HG03039 (cell line): ENCODE data around the gene DNAJB6.

ENCODE experiments used
- ATAC-seq: cut with Tn5 transposase; IDR thresholded peaks from one replicate; pipeline ENCODE4 v1.9.1; 2021; ENCODE audit warnings: mild to moderate bottlenecking, moderate library complexity; ENCODE audit not compliant: unreplicated experiment

The DNAJB6 gene

DNA sequence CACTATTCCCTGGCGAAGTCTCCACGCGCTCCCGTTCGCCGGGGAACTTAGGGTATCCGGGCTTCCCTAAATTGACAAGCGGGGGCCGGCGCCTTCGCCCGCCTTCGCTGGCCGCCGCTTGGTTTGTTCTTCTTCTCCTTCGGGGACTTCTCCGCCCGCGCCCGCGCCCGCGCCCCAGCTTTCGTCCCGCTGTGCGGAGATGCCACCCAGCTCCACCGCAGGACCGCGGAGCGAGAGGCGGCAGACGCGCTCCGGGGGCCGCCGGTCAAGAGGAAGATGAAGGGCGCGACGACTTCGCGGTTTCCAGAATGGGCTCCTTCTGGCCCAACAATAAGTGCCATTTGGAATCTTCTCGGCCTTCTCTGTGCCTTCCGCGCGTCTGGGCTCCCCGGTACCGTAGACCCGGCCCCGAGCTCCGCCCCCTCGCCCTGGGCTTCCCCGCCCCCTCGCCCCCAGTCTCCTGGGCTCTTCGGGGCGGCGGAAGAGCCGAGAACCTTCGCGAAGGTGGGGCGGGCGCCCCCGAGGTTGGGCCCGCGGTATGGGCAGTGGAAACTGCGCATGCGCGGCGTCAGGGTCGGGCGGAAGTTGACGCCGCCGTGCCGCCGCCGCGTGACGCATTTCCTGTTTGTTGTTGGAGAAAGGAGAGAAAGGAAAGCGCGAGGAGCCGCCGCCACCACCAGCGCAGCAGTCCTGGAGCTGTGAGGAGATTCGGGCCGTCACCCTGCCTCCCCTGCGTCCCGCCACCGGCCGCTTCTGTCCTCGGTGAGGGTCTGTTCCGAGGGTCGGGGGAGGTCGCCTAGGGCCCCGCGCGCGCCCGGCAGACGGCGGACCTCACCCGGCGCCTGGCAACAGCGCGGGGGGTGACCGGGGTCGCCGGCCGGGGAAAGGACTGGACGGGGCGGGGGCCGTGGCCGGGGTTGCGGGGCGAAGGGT is at the start of gene DNAJB6:
DNAJB6 (plus strand) TSS at position 622 of the 933 bp plus-strand sequence. CDS start 21,569 bp downstream, outside the sequence.
- peak; percentile 73 for ATAC-seq

DNA sequence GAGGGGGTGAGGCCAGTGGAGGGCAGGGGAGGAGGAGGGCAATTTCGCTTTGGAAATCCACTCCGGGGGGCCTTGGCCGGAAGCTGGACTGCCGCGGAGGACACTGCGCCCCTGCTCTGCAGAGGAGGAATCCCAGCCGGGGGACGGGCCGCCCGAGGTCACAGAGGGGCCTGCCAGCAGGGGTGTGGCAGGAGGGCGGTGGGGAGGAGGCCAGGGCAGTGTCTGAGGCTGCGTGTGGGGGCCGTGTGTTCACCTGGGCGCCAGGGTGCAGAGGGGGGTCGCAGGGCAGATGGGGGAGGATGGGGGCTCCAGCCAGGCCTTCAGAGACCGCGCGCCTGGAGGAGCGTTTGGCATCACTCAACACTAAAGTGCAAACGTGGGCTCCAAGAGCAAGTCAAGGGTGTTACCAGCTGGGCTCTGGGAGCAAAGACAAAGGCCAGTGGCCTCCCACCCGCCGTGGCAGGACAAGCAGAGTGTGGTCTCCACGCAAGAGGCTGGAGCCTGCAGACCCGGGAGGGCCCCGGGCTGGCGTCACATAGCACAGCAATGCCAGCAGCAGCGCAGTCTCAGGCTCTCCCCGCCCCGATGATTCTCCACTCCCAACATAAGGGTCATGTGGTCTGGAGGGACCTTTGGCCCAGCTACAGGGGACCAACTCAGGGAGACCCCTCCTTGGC is 45.3 kb upstream of the DNAJB6 start:
- no peak for ATAC-seq

DNA sequence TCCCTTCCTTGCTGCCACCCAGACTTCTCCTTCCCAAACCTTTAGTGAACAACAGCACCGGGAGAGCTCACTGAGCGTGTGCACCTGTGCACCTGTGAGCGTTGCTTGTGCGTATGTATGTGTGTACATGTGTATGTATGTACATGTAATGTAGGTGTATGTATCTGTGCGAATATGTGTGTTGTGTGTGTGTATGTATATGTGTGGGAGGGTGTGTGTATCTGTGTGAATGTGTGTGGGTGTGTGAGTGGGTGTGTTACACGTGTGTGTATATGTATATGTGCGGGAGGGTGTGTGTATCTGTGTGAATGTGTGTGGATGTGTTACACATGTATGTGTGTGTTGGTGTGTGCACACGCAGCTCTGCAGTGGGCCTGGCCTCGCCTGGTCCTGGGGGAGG is 44.5 kb upstream of the DNAJB6 start:
- no peak for ATAC-seq

DNA sequence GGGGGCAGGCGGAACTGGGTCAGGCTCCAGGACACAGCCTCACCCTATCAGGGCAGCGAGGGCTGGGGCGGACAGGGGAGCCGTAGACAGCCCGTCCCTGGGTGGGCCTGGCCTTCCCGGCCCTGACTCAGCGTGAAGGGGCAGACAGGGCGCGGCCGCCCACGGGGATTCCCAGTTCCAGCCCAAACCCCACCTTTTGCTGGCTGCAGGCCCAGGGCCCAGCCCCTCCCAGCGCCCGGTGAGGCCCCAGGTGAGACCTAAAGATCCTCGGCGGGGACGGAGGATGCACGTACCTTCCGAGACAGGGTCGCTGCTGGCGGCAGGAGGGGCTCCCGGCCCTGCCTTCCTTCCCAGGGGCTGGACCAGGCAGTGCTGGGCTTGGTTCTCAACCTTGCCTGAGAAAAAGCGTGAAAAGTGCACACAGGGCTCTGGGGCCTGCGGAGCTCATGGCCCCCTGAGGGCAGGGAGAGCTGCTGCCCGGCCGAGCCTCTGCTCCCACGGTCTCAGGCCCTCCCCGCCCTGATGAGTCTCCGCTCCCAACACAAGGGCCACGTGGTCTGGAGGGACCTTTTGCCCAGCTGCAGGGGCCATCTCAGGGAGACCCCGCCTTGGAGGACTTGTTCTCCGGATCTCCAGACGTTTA is 43.9 kb upstream of the DNAJB6 start:
- no peak for ATAC-seq

DNA sequence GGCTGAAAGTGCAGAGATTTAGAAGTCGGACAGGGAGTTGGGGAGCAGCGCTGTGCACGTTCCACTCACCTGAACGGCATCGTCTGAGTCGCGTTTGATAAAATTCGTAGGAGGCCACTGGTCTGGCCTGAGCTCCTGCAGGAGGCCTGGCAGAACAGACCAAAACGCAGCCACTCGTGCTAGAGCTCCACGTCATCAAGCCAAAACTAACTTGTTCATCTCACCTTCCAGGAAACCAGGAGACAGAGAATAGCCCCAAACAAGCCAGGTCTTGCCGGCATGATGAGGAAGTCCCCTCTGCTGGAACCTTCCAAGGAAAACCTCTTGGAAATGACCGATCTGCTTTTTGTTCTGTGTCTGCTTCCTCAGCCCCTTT is 43.4 kb upstream of the DNAJB6 start:
- ATAC-seq: no peak

DNA sequence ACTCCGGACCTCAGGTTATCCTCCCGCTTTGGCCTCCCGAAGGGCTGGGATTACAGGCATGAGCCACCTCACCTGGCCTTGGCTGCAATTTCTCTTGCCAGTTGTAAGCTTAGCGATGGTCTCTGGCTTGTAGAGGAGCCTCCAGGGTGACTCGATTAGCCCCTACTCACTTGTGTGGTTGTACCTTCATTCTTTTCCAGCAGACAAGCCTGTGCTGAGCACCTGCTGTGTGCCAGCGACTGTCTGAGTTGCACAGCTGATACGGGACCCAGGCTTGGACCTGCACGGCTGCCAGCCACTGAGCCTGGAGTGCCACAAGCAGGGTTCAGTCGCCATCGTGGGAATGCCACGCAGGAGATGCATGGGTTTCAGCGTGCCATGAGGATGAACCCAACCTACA is 42.0 kb upstream of the DNAJB6 start:
- ATAC-seq: no peak

DNA sequence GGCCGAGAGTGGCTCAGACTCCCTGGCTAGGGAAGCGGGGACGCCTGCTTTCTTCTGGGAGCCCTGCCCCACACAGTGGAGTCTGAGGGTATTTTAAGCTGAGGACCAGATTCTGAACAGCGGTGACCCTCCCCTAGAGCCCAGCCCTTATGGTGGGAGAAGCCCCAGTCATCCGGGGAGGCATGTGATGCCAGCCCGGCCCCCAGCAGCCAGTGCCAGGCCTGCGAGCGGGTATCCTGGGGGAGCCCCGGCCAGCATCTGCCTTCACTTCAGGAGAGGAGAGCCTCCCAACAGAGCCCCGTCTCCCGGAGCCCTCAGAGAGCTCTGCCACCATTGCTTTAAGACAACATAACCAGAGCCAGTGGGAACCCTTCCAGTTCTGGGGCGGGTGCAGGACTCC is 41.5 kb upstream of the DNAJB6 start:
- ATAC-seq: no peak

DNA sequence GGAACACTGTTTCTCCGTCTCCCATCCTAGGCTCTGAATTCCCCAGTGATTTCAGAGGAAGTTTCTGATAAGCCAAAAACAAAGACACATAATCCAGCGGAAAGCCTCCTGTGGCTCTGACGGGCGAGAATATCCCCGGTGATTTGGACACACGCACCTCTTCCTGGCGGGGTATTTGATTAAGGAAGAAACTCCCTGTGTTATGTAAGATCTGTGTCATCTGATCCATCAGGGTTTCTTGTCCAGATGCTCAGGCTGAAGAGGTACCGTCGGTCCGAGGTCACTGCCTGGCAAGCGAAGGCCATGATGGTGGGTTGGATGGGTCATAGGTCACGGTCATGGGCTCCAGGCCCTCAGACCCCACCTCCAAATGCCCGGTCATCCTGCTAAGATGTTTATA is 39.6 kb upstream of the DNAJB6 start:
- ATAC-seq: no peak

DNA sequence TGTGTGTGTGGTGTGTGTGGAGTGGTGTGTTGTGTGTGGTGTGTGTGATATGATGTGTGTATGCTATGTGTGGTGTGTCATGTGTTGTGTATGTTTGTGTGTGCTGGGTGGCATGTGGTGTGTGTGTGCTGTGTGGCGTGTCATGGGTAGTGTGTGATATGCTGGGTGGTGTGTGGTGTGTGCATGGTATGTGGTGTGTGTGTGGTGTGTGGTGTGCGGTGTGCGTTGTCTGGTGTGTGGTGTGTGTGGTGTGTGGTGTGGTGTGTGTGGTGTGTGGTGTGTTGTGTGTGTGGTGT is 37.5 kb upstream of the DNAJB6 start:
- no peak for ATAC-seq

DNA sequence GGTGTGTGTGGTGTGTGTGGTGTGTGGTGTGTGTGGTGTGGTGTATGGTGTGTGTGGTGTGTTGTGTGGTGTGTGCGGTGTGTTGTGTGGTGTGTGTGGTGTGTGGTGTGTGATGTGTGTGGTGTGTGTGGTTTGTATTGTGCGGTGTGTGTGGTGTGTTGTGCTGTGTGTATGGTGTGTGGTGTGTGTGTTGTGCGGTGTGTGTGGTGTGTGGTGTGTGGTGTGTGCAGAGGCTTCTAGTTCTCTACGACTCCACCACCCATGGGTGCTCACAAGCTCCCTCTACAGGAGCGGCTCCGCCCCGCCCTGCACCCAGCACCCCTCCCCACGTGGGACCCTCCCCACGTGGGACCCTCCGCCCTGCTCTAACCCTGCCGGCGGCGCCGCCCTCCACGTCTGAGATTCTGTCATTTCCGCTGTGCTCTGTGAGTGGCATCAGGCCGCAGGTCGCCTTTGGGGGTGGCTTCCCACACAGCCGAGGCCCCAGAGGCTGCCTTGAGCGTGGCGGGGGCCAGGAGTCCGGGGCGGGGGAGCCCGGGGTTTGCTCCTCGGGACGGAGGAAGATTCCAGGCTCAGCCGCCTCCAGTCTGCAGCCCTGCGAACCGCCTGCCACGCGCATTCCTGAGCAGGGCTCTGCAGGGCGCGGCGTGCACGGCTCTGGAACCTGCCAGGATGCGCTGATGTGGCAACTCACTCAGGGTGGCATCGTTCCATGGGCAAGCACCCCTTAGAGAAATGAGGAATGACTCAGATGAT is 37.0 kb upstream of the DNAJB6 start:
- ATAC-seq: no peak

DNA sequence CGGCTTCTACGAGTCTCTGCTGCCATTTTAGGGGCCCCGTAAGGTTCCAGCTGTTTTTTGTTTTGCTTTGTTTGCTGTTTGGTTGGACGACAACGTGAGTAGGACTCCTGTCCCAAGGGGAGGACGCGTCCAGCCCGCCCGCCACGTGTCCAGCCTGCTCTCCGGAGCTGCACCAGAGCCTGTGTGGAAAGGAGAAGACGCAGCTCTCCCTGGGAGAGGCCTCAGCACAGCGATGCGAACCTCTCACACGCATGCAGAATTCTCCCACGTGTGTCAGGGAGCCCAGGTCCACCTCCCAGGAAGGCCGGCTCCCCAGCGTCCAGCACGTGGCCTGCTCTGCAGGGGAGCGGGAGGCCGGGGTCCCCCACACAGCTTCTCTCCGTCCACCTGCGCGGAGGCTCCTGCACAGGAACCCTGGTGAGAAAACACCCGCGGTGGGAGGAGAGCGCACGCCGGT is 36.4 kb upstream of the DNAJB6 start:
- ATAC-seq: no peak

DNA sequence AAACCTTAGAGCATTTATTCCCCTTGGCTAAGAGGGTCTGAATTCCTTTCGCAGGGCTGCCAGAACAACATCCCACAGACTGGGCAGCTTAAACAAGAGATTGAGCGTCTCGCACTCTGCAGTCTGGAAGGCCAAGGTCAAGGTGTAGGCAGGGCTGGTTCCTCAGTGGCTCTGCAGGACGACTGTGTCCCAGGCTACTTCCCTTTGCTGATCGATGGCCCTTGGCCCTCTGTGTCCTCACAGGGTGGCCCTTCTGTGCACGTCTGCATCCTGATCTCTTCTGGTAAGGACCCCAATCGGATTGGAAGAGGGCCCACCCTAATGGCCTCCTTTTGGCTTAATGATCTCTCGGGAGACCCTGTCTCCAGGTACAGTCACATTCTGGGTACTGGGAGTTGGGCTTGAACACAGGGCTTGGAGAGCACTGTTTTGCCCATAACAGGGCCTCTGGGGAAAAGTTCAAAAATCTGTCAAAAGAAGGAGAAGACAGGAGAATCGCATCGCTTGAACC is 35.1 kb upstream of the DNAJB6 start:
- no peak for ATAC-seq

DNA sequence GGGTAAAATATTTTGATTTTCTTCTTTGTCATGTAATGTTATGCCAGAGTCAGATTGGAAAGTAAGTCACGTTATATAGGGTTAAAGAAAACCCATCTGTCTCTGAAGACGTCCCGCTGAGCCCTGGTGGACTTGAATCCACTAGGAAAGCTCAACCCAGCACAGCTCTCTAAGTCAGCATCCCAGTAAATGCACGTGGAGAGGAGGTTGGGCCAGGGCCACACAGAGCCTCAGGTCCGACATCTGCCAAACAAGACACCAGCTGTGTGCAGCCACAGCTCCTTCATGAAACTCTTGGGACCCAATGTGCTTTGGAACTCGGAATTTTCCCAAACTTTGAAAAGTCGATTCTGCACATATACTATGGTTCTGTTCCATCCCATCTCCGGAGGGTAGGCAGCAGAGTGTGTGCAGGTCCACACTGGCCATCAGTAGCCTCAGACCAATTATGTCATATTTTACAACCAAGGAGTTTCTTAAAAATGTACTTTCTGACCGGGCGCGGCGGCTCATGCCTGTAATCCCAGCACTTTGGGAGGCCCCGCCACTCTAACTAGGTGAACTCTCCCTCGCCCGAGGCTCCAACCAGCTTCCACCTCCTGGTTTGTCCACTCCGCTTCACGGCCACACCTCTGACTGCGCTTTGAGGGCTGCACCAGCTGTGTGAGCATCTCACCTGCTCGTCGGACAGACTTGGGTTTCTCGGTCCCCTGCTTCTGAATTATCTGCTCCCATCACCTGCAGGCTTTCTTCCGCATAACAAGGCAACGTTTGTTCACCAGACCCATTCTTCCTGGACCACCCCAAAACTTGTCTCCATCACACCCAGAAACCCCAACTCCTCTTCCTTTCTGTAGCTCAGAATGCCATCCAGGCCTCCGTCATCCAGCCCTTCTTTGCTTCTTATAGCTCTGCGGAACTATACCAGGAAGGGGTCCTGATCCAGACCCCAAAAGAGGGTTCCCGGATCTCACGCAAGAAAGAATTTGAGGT is 29.7 kb upstream of the DNAJB6 start:
- ATAC-seq: no peak

DNA sequence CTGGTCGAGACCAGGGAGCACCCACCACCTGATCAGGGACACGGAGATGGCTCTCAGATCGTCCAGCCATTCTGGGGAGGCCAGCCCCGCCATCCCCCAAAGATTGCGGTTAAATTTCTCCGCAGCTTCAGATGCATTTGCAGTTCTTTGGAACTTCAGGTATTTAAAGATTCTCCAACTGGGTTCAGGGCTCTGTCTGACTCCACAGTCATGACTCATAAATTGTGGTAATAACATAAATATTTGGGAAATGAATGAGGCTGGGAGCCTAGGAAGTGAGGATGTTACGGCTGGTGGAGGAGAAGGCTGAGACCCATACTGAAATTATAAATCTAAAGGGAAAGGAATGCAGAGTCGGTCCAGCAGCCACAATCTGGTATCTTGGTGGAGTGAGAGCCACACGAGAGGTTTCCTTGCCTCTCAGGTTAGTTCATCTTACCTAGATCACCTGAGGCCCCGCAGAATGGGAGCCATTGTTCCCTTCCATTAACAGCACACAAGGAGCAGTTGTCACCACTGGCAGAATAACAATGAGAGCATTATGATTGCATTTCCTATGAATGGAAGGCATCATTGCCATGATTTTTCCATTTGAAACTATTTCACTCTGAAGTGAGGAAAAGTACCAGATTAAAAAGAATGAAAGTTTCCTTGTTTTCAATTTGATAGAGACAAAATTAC is 26.7 kb upstream of the DNAJB6 start:
- ATAC-seq: no peak

DNA sequence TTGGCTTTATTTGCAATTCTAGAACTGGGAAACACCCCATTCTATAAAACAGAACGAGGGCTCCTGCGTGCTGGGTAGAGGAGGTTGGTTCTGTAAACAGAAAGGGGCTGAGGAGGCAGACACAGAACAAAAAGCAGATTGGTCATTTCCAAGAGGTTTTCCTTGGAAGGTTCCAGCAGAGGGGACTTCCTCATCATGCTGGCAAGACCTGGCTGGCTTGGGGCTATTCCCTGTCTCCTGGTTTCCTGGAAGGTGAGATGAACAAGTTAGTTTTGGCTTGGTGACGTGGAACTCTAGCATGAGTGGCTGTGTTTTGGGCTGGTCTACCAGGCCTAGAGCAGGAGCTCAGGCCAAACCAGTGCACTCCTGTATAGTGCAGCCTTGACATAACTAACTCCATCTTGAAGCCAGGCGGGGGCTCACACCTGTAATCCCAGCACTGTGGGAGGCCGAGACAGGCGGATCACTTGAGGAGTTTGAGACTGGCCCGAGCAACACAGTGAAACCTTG is 26.1 kb upstream of the DNAJB6 start:
- no peak for ATAC-seq

DNA sequence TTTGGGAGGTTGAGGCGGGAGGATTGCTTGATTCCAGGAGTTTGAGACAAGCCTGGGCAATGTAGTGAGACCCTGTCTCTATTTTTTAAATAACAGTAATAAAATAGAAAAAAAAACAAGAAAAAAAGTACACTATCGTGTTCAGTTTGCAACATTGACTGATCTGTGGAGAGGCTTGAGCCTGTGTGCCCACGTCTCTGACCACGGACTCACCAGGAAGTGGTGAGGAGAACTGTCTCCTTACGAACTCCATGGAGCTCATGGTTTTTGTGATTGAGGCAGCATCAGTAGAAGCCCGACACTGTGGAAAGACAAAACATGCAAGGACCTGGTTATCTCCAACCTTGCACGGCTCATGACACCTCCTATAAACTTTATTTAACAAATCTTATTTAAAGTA is 23.9 kb upstream of the DNAJB6 start:
- no peak for ATAC-seq

DNA sequence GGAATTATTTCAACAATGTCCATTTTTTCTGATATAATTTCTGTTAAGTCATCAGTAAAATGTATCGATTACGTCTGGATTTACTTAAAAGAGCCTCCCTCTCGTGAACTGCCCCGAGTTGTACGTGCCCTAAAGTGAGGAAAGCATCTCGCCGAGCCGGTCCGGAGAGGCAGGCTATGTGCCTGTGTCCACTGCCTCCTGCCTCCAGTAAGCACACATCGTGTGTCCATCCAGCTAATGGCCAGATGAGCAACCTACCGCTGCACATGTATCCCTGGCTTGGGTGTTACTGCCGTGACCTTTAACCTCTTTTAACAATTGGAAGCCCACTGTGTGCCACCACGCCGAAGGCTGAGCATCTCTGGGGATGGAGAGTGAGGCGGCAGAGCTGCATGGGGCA is 23.2 kb upstream of the DNAJB6 start:
- ATAC-seq: no peak

DNA sequence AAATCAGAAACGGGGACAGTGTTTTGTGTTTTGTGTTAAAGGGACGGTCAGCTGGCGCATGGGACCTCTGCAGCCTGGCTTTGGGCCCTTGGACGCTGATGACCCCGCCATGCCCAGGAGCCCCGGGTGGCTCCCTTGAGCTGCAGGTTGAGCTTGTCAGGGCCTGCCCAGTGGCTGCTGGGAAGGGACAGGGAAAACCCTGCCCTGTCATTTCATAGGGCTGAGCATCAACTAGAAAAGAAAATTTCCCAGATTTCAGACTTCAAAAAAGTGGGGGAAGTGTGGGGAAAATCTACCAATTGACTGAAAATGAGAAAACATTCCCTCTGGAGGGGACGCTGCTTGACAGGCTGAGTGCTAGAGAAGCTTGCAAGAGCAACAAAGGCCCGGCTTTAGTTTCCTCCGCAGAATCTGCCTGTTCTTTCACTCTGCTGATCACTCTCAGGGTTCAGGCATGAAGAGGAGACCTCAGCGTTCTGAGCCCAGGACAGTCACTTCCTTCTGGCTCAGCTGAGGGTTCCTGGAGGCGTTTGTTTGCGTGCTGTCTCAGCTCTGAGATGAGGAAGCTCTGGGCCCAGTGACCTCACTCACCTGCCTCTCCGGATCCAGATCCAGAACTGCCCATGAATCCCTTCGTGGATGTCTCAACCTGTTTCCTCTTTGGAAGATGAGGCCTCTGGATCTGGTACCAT is 18.6 kb upstream of the DNAJB6 start:
- ATAC-seq: peak; percentile 70
